HCT116 (cell line): ENCODE data around the gene IMPG1. TPM values are rescaled to one million over a fixed set of nuclear protein-coding genes. Genes with fewer than 3 reads are reported as not detected.

Experiments used
- ATAC-seq: fragments of 200-7000 bp; cut with Tn5 transposase; 2 replicates; pipeline ENCODE4 v1.9.1; 2020; ENCODE audit warnings: mild to moderate bottlenecking, moderate library complexity
- BruUV-seq: library from RNA; stranded (reverse); fragments of 400-500 nt; replicated peaks from 2 replicates; lab custom pipeline; 2021; lab: Mats Ljungman, UMichigan
- CTCF ChIA-PET: fragments of 300-600 bp; sonication (Branson Sonifier 250); formaldehyde crosslinking; loops from one replicate; lab custom pipeline; 2021; ENCODE audit warnings: antibody characterized with exemption; lab: Charles Lee
- POLR2A ChIA-PET: fragments of 300-600, 350-600 bp; sonication (Branson Sonifier 250); formaldehyde crosslinking; loops from one replicate; lab custom pipeline; 2021; ENCODE audit warnings: antibody characterized with exemption; lab: Charles Lee
- RAD21 ChIA-PET, 2 experiments: fragments of 300-600 bp; sonication (Branson Sonifier 250); formaldehyde crosslinking; loops; one replicate each; lab custom pipeline; 2023; ENCODE audit warnings: low total read pairs in 2 of 2; ENCODE audit not compliant: uncharacterized antibody in 2 of 2, unreplicated experiment in 2 of 2, low non-redundant PET in 1 of 2; lab: Charles Lee
- DNase-seq: peaks from one replicate; pipeline ENCODE4 v3.0.0-alpha.2; 2010; ENCODE audit warnings: low read depth, low spot score
- H2AFZ ChIP-seq: fragments of 200-600 bp; shearing (Covaris generic), sonication (generic); 2 replicates; pipeline ENCODE4 v1.6.1; 2017; ENCODE audit warnings: low read depth, mixed run types, mixed read lengths, antibody characterized with exemption, low read length; ENCODE audit not compliant: poor library complexity, severe bottlenecking
- H3K27ac ChIP-seq: 2 replicates; pipeline ENCODE4 v1.5.1; 2012; ENCODE audit warnings: low read depth, low read length
- H3K27me3 ChIP-seq: fragments of 200-600 bp; sonication (generic); 2 replicates; pipeline ENCODE4 v1.6.1; 2016; ENCODE audit warnings: mixed run types, low read length, mixed read lengths; ENCODE audit not compliant: insufficient read depth
- H3K36me3 ChIP-seq, 2 experiments: fragments of 200-500 bp in 1 of 2; fragments of 200-600 bp in 1 of 2; sonication (Bioruptor generic) in 1 of 2; sonication (generic) in 1 of 2; 2 replicates each; pipeline versions ENCODE4 v1.5.1 to v1.6.1; 2014 to 2016; ENCODE audit warnings: low read length in 2 of 2, inconsistent platforms in 1 of 2, mixed read lengths in 1 of 2, mixed run types in 1 of 2; ENCODE audit not compliant: insufficient read depth in 2 of 2, control insufficient read depth in 1 of 2
- H3K4me1 ChIP-seq, 2 experiments: fragments of 200-600 bp in 1 of 2; sonication (generic) in 1 of 2; 2 replicates each; pipeline versions ENCODE4 v1.5.1 to v1.6.1; 2012 to 2017; ENCODE audit warnings: low read length in 2 of 2, inconsistent platforms in 1 of 2, mild to moderate bottlenecking in 1 of 2, mixed read lengths in 1 of 2, mixed run types in 1 of 2, moderate library complexity in 1 of 2; ENCODE audit not compliant: insufficient read depth in 2 of 2, control insufficient read depth in 1 of 2
- H3K4me2 ChIP-seq: fragments of 200-600 bp; sonication (generic); 2 replicates; pipeline ENCODE4 v1.6.1; 2017; ENCODE audit warnings: mixed run types, low read length, mixed read lengths
- H3K4me3 ChIP-seq, 2 experiments: fragments of 200-600 bp in 1 of 2; sonication (generic) in 1 of 2; replicated peaks in 1 of 2; 2 replicates each; pipeline ENCODE4 v1.5.1; 2011 to 2016; ENCODE audit warnings: low read length in 2 of 2, control low read depth in 1 of 2, low read depth in 1 of 2, mild to moderate bottlenecking in 1 of 2, mixed read lengths in 1 of 2, mixed run types in 1 of 2
- H3K79me2 ChIP-seq: fragments of 200-600 bp; sonication (generic); 2 replicates; pipeline ENCODE4 v1.6.1; 2017; ENCODE audit warnings: mild to moderate bottlenecking, mixed run types, low read length, moderate library complexity, mixed read lengths; ENCODE audit not compliant: insufficient read depth
- H3K9ac ChIP-seq: fragments of 200-600 bp; sonication (generic); 2 replicates; pipeline ENCODE4 v1.6.1; 2016; ENCODE audit warnings: low read length, mixed read lengths
- H3K9me2 ChIP-seq: fragments of 200-600 bp; sonication (generic), shearing (Covaris generic); 2 replicates; pipeline ENCODE4 v1.6.1; 2017; ENCODE audit warnings: mixed run types, mild to moderate bottlenecking, moderate library complexity; ENCODE audit not compliant: insufficient read depth
- H3K9me3 ChIP-seq, 2 experiments: fragments of 200-500 bp in 1 of 2; fragments of 200-600 bp in 1 of 2; sonication (Bioruptor generic) in 1 of 2; sonication (generic) in 1 of 2; 2 replicates each; pipeline ENCODE4 v1.6.1; 2014 to 2017; ENCODE audit warnings: low read length in 2 of 2, mixed read lengths in 2 of 2, inconsistent platforms in 1 of 2, low read depth in 1 of 2, mild to moderate bottlenecking in 1 of 2, mixed run types in 1 of 2, moderate library complexity in 1 of 2; ENCODE audit not compliant: control insufficient read depth in 1 of 2, insufficient read depth in 1 of 2
- H4K20me1 ChIP-seq: fragments of 200-600 bp; sonication (generic), shearing (Covaris generic); 2 replicates; pipeline ENCODE4 v1.6.1; 2017; ENCODE audit warnings: mixed run types, mild to moderate bottlenecking, moderate library complexity; ENCODE audit not compliant: insufficient read depth
- CTCF ChIP-seq, 3 experiments: fragments of 200-600 bp in 1 of 3; sonication (generic) in 1 of 3; IDR thresholded peaks in 2 of 3; conservative IDR thresholded peaks in 1 of 3; 2 replicates each; pipeline ENCODE4 v1.5.1; 2012 to 2017; ENCODE audit warnings: low read depth in 2 of 3, low read length in 2 of 3, antibody characterized with exemption in 1 of 3, borderline replicate concordance in 1 of 3, control low read depth in 1 of 3, mild to moderate bottlenecking in 1 of 3, mixed read lengths in 1 of 3, mixed run types in 1 of 3, moderate library complexity in 1 of 3; ENCODE audit not compliant: insufficient read depth in 1 of 3
- EGR1 ChIP-seq: IDR thresholded peaks from 2 replicates; pipeline ENCODE4 v1.6.1; 2012; ENCODE audit warnings: low read depth
- ELF1 ChIP-seq: IDR thresholded peaks from 2 replicates; pipeline ENCODE4 v1.6.1; 2012; ENCODE audit warnings: low read depth, borderline replicate concordance
- EZH2 ChIP-seq: fragments of 200-600 bp; sonication (generic); IDR thresholded peaks from 2 replicates; pipeline ENCODE4 v1.6.1; 2017; ENCODE audit warnings: antibody characterized with exemption, mixed run types
- FOSL1 ChIP-seq: IDR thresholded peaks from 2 replicates; pipeline ENCODE4 v1.6.1; 2012; ENCODE audit warnings: low read depth
- JUND ChIP-seq: IDR thresholded peaks from 2 replicates; pipeline ENCODE4 v1.6.1; 2012
- POLR2A ChIP-seq: IDR thresholded peaks from 2 replicates; pipeline ENCODE4 v1.7.0; 2011; ENCODE audit warnings: borderline replicate concordance; ENCODE audit not compliant: insufficient read depth, insufficient read length; ENCODE audit errors: extremely low read depth
- POLR2AphosphoS5 ChIP-seq: IDR thresholded peaks from 2 replicates; pipeline ENCODE4 v1.6.1; 2011; ENCODE audit warnings: mild to moderate bottlenecking, low read depth, low read length, moderate library complexity
- REST ChIP-seq: IDR thresholded peaks from 2 replicates; pipeline ENCODE4 v1.6.1; 2012; ENCODE audit warnings: low read depth
- SIN3A ChIP-seq: IDR thresholded peaks from 2 replicates; pipeline ENCODE4 v1.6.1; 2012; ENCODE audit warnings: low read depth
- SP1 ChIP-seq: IDR thresholded peaks from 2 replicates; pipeline ENCODE4 v1.6.1; 2012; ENCODE audit warnings: low read depth
- SRF ChIP-seq: IDR thresholded peaks from 2 replicates; pipeline ENCODE4 v1.6.1; 2012; ENCODE audit warnings: low read depth
- TCF7L2 ChIP-seq: IDR thresholded peaks from 2 replicates; pipeline ENCODE4 v1.7.0; 2011; ENCODE audit warnings: borderline replicate concordance, inconsistent platforms; ENCODE audit not compliant: insufficient read depth, insufficient read length; ENCODE audit errors: extremely low read depth
- intact Hi-C: fragments of 100-400 bp; cut with micrococcal nuclease; formaldehyde crosslinking; loops from 2 replicates; pipeline ENCODE4 v1.10.0; 2022
- total RNA-seq: library from RNA; stranded (reverse); gene quantifications from one replicate; pipeline ENCODE4 v1.2.1, GENCODE V29; 2021; ENCODE audit not compliant: unreplicated experiment
- TF ChIP-seq, protein P1 (sequence below): IDR thresholded peaks from 2 replicates; pipeline ENCODE4 v1.6.1; 2012

Gene IMPG1
- total RNA-seq, 1 experiment from 2014 or later, result not detected

- TF ChIP-seq CTCF (IDR thresholded peaks at IDR 0.05 in 2 of 3, conservative IDR thresholded peaks at IDR 0.05 in 1 of 3; ENCODE audit: borderline replicate concordance in 1 of 3, insufficient read depth in 1 of 3, low read depth in 2 of 3, low read length in 2 of 3), result peak; percentile 62 to 87 (median 71)
- TF ChIP-seq SRF, result no peak
- TF ChIP-seq EZH2, result no peak
- TF ChIP-seq, protein P1, sequence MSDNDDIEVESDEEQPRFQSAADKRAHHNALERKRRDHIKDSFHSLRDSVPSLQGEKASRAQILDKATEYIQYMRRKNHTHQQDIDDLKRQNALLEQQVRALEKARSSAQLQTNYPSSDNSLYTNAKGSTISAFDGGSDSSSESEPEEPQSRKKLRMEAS, result no peak
- no peak for TF ChIP-seq POLR2A
- TF ChIP-seq, all 23 proteins: peak for 3
Measured at GRCh38 chr6:75934643-75935472, 137.6 kb downstream of the IMPG1 start (continued).

GRCh38 chr6:75933387-75933975 is 139.0 kb downstream of the IMPG1 start:
- no peaks in the 10 kb centered on the region for H3K27me3 ChIP-seq
- no TSS peak for BruUV-seq
- no peak overlapping the region for H3K27ac ChIP-seq
- intact Hi-C loops, result loop anchor here (10.0 kb wide), 2 partner anchors 751 to 931 kb away; no protein-coding TSS in a partner anchor
- no peaks in the 10 kb centered on the region for H3K79me2 ChIP-seq
- POLR2A ChIA-PET, result no interaction called here
- no peaks in the 10 kb centered on the region for H3K9me3 ChIP-seq
- ATAC-seq, result no peak
- no peak overlapping the region for H3K4me3 ChIP-seq
- H3K9me2 ChIP-seq, result no peaks in the 10 kb centered on the region
- H2AFZ ChIP-seq, result no peak overlapping the region
- H3K9ac ChIP-seq, result no peak overlapping the region
- peaks cover 0 to 4% of the 10 kb centered on the region in 2 experiments; a peak in 1 of 4 replicates for H3K4me1 ChIP-seq
- no peaks in the 10 kb centered on the region for H3K36me3 ChIP-seq
- CTCF ChIA-PET, result interaction anchor here (1.1 to 4.1 kb wide), 3 partner anchors 40 to 1993 kb away, joined by 3 to 29 read pairs (median 6); no protein-coding TSS in a partner anchor
- H4K20me1 ChIP-seq, result no peaks in the 10 kb centered on the region
- no peak for DNase-seq
- H3K4me2 ChIP-seq, result no peak overlapping the region
- RAD21 ChIA-PET, result no interaction called here
- TF ChIP-seq TCF7L2 (no peak), REST (no peak), SP1 (no peak), EZH2 (no peak), FOSL1 (no peak), POLR2AphosphoS5 (no peak), CTCF (IDR thresholded peaks at IDR 0.05 in 2 of 3, conservative IDR thresholded peaks at IDR 0.05 in 1 of 3; ENCODE audit: borderline replicate concordance in 1 of 3, insufficient read depth in 1 of 3, low read depth in 2 of 3, low read length in 2 of 3) (no peak), SIN3A (no peak), SRF (no peak), ELF1 (no peak), EGR1 (no peak), JUND (no peak)
- TF ChIP-seq, protein P1, result no peak
